GM13977 (cell line): ENCODE measurements around the gene GRPR.
"Not testable (repeated sequence)": the region's sequence is repeated elsewhere in the genome, so short reads cannot be mapped to it uniquely, and the experiment has no call there.

Experiments
- DNase-seq: peaks from one replicate; pipeline ENCODE4 v3.0.0; 2012; ENCODE audit warnings: low spot score
- CTCF ChIP-seq: IDR thresholded peaks from 2 replicates; pipeline ENCODE4 v1.5.1; 2012; ENCODE audit warnings: mild to moderate bottlenecking, control low read depth; ENCODE audit not compliant: insufficient read depth; ENCODE audit errors: extremely low read depth, missing control alignments
- in situ Hi-C: fragments of 300-500 bp; cut with MboI; formaldehyde crosslinking; loops from one replicate; pipeline ENCODE4 v1.12.0; 2022; ENCODE audit warnings: low sequenced_read_pairs, low pct_unique_long_range_greater_than_20kb, mixed read lengths, inconsistent platforms; ENCODE audit not compliant: unreplicated experiment

GRPR gene

GRCh38 chrX:16141422-16142245, 18.3 kb downstream of the GRPR start:
- TF ChIP-seq CTCF = no peak
- in situ Hi-C loops = loop anchor here (25.0 kb wide), 1 partner anchor 296 kb away; no protein-coding TSS in a partner anchor
- DNase-seq = no peak

- DNase-seq = no peak
- no peak for TF ChIP-seq CTCF
- in situ Hi-C loops = loop anchor here (25.0 kb wide), 1 partner anchor 295 kb away; no protein-coding TSS in a partner anchor
Observed at GRCh38 chrX:16142246-16142558, 18.8 kb downstream of the GRPR start.

GRCh38 chrX:16143968-16144367, 20.6 kb downstream of the GRPR start:
- in situ Hi-C loops = loop anchor here (25.0 kb wide), 1 partner anchor 293 kb away; no protein-coding TSS in a partner anchor
- DNase-seq = no peak
- no peak for TF ChIP-seq CTCF

- TF ChIP-seq CTCF = no peak
- in situ Hi-C loops = loop anchor here (25.0 kb wide), 1 partner anchor 293 kb away; no protein-coding TSS in a partner anchor
- DNase-seq = no peak
Observed at GRCh38 chrX:16144420-16144819, 21.1 kb downstream of the GRPR start.

GRCh38 chrX:16145093-16145492, 21.7 kb downstream of the GRPR start:
- DNase-seq = not testable (repeated sequence)
- in situ Hi-C loops = loop anchor here (25.0 kb wide), 1 partner anchor 292 kb away; no protein-coding TSS in a partner anchor

GRCh38 chrX:16145656-16146055, 22.3 kb downstream of the GRPR start:
- DNase-seq = no peak
- TF ChIP-seq CTCF = no peak
- in situ Hi-C loops = loop anchor here (25.0 kb wide), 1 partner anchor 292 kb away; no protein-coding TSS in a partner anchor

- no peak for TF ChIP-seq CTCF
- no peak for DNase-seq
- in situ Hi-C loops = loop anchor here (25.0 kb wide), 1 partner anchor 288 kb away; no protein-coding TSS in a partner anchor
Observed at GRCh38 chrX:16148896-16149295, 25.5 kb downstream of the GRPR start.
